ENCODE measurements around the gene DGKK. TPM values are rescaled to one million over a fixed set of nuclear protein-coding genes. Genes with fewer than 3 reads are reported as not detected.
"Not testable (repeated sequence)": the region's sequence is repeated elsewhere in the genome, so short reads cannot be mapped to it uniquely, and the experiment has no call there.

DGKK gene
- total and polyA plus RNA-seq, 2 donors (not counting 1 experiment from before 2014, with no cell fraction given), result 0.01 TPM; not detected in 1

GRCh38 chrX:50343917-50344316 is 126.7 kb downstream of the DGKK start:
- no peaks in the 10 kb centered on the region for H3K9me3 Mint-ChIP-seq (ENCODE audit: insufficient read depth)
- no peaks in the 10 kb centered on the region for H3K27me3 Mint-ChIP-seq
- intact Hi-C loops (cut with micrococcal nuclease), result no loop called here
- no peak overlapping the region for H3K4me2 ChIP-seq (replicated peaks; ENCODE audit: low read depth, low read length, poor library complexity, severe bottlenecking)
- ATAC-seq (ENCODE audit: low read depth), result no peak
- no peaks in the 10 kb centered on the region for H3K36me3 ChIP-seq (replicated peaks in 1 of 2; ENCODE audit: control extremely low read depth in 1 of 2, control insufficient read depth in 1 of 2, extremely low read depth in 1 of 2, insufficient read depth in 2 of 2, low read length in 1 of 2)
- H3K9me3 ChIP-seq (ENCODE audit: control extremely low read depth in 1 of 3, control insufficient read depth in 2 of 3, insufficient read depth in 1 of 3, low read length in 2 of 3), result no peaks in the 10 kb centered on the region
- ChIA-PET POLR2A (no interaction called here), CTCF (no interaction called here)
- no peak overlapping the region for H3K4me3 Mint-ChIP-seq
- H3K4me1 Mint-ChIP-seq, result no peaks in the 10 kb centered on the region
- no peak overlapping the region for H3K4me3 ChIP-seq (ENCODE audit: control extremely low read depth in 1 of 5, extremely low read depth in 1 of 5, insufficient read depth in 1 of 5, low read depth in 2 of 5, low read length in 4 of 5)
- no peak overlapping the region for H3K9ac ChIP-seq (ENCODE audit: low read length)
- H3K27ac Mint-ChIP-seq, result no peak overlapping the region
- H4K20me1 ChIP-seq (ENCODE audit: control insufficient read depth, insufficient read depth, low read length, poor library complexity, severe bottlenecking), result no peaks in the 10 kb centered on the region
- no peak overlapping the region for H3K27ac ChIP-seq (ENCODE audit: low read length in 2 of 2)
- no peaks in the 10 kb centered on the region for H3K27me3 ChIP-seq (replicated peaks in 1 of 4; ENCODE audit: control extremely low read depth in 1 of 4, control insufficient read depth in 3 of 4, insufficient read depth in 4 of 4, low read length in 3 of 4)
- no peaks in the 10 kb centered on the region for H3K79me2 ChIP-seq (ENCODE audit: control insufficient read depth, insufficient read depth, low read length)
- DNase-seq, result no peak
- no peaks in the 10 kb centered on the region for H3K4me1 ChIP-seq (ENCODE audit: control insufficient read depth in 2 of 2, insufficient read depth in 2 of 2, low read length in 2 of 2)
- TF ChIP-seq EZH2 (IDR thresholded peaks at IDR 0.05; ENCODE audit: borderline replicate concordance, insufficient read depth, low read depth, low read length, poor library complexity, severe bottlenecking), result no peak
- TF ChIP-seq CTCF (IDR thresholded peaks at IDR 0.05), result no peak
- no peak overlapping the region for H2AFZ ChIP-seq (ENCODE audit: insufficient read depth, low read depth, low read length, poor library complexity, severe bottlenecking)

GRCh38 chrX:50333308-50333707 is 137.3 kb downstream of the DGKK start:
- no peak overlapping the region for H3K4me2 ChIP-seq (replicated peaks; ENCODE audit: low read depth, low read length, poor library complexity, severe bottlenecking)
- no peaks in the 10 kb centered on the region for H3K4me1 Mint-ChIP-seq
- no peak overlapping the region for H3K27ac ChIP-seq (ENCODE audit: low read length in 2 of 2)
- no peak overlapping the region for H3K27ac Mint-ChIP-seq
- WGBS (ENCODE audit: insufficient coverage), result 100% methylated on average over 1 of the region's 6 CpGs
- H4K20me1 ChIP-seq (ENCODE audit: control insufficient read depth, insufficient read depth, low read length, poor library complexity, severe bottlenecking), result no peaks in the 10 kb centered on the region
- ATAC-seq (ENCODE audit: low read depth) (no peak), DNase-seq (no peak)
- H3K9me3 Mint-ChIP-seq (ENCODE audit: insufficient read depth), result no peaks in the 10 kb centered on the region
- ChIA-PET CTCF (no interaction called here), POLR2A (no interaction called here)
- H3K4me3 ChIP-seq (ENCODE audit: control extremely low read depth in 1 of 5, extremely low read depth in 1 of 5, insufficient read depth in 1 of 5, low read depth in 2 of 5, low read length in 4 of 5), result no peak overlapping the region
- no peaks in the 10 kb centered on the region for H3K79me2 ChIP-seq (ENCODE audit: control insufficient read depth, insufficient read depth, low read length)
- no peak overlapping the region for H3K9ac ChIP-seq (ENCODE audit: low read length)
- TF ChIP-seq EZH2 (IDR thresholded peaks at IDR 0.05; ENCODE audit: borderline replicate concordance, insufficient read depth, low read depth, low read length, poor library complexity, severe bottlenecking) (no peak), CTCF (IDR thresholded peaks at IDR 0.05) (no peak)
- no peak overlapping the region for H2AFZ ChIP-seq (ENCODE audit: insufficient read depth, low read depth, low read length, poor library complexity, severe bottlenecking)
- H3K4me3 Mint-ChIP-seq, result no peak overlapping the region
- H3K27me3 ChIP-seq (replicated peaks in 1 of 4; ENCODE audit: control extremely low read depth in 1 of 4, control insufficient read depth in 3 of 4, insufficient read depth in 4 of 4, low read length in 3 of 4), result no peaks in the 10 kb centered on the region
- intact Hi-C loops (cut with micrococcal nuclease), result no loop called here
- no peaks in the 10 kb centered on the region for H3K36me3 ChIP-seq (replicated peaks in 1 of 2; ENCODE audit: control extremely low read depth in 1 of 2, control insufficient read depth in 1 of 2, extremely low read depth in 1 of 2, insufficient read depth in 2 of 2, low read length in 1 of 2)
- no peaks in the 10 kb centered on the region for H3K9me3 ChIP-seq (ENCODE audit: control extremely low read depth in 1 of 3, control insufficient read depth in 2 of 3, insufficient read depth in 1 of 3, low read length in 2 of 3)
- H3K4me1 ChIP-seq (ENCODE audit: control insufficient read depth in 2 of 2, insufficient read depth in 2 of 2, low read length in 2 of 2), result no peaks in the 10 kb centered on the region
- no peaks in the 10 kb centered on the region for H3K27me3 Mint-ChIP-seq

GRCh38 chrX:50332668-50333067 is 138.0 kb downstream of the DGKK start:
- H3K4me1 Mint-ChIP-seq; ATAC-seq (ENCODE audit: low read depth); POLR2A ChIA-PET; CTCF ChIA-PET; H3K27me3 Mint-ChIP-seq; H3K4me3 ChIP-seq (ENCODE audit: control extremely low read depth in 1 of 5, extremely low read depth in 1 of 5, insufficient read depth in 1 of 5, low read depth in 2 of 5, low read length in 4 of 5); H3K27ac ChIP-seq (ENCODE audit: low read length in 2 of 2); H4K20me1 ChIP-seq (ENCODE audit: control insufficient read depth, insufficient read depth, low read length, poor library complexity, severe bottlenecking); H3K4me2 ChIP-seq (replicated peaks; ENCODE audit: low read depth, low read length, poor library complexity, severe bottlenecking); H3K4me1 ChIP-seq (ENCODE audit: control insufficient read depth in 2 of 2, insufficient read depth in 2 of 2, low read length in 2 of 2); H3K9me3 ChIP-seq (ENCODE audit: control extremely low read depth in 1 of 3, control insufficient read depth in 2 of 3, insufficient read depth in 1 of 3, low read length in 2 of 3); H3K79me2 ChIP-seq (ENCODE audit: control insufficient read depth, insufficient read depth, low read length); H3K27ac Mint-ChIP-seq; DNase-seq; H3K27me3 ChIP-seq (replicated peaks in 1 of 4; ENCODE audit: control extremely low read depth in 1 of 4, control insufficient read depth in 3 of 4, insufficient read depth in 4 of 4, low read length in 3 of 4); H3K4me3 Mint-ChIP-seq; H3K36me3 ChIP-seq (replicated peaks in 1 of 2; ENCODE audit: control extremely low read depth in 1 of 2, control insufficient read depth in 1 of 2, extremely low read depth in 1 of 2, insufficient read depth in 2 of 2, low read length in 1 of 2); intact Hi-C loops (cut with micrococcal nuclease); H3K9me3 Mint-ChIP-seq (ENCODE audit: insufficient read depth); H3K9ac ChIP-seq (ENCODE audit: low read length); H2AFZ ChIP-seq (ENCODE audit: insufficient read depth, low read depth, low read length, poor library complexity, severe bottlenecking): not testable (repeated sequence)
- no CpG with 5 or more reads among the region's 5 CpGs for WGBS (ENCODE audit: insufficient coverage)
